Skin epidermis (tissue), 12 donors: ENCODE data around the gene TMCO4.
A peak's percentile ranks its signal among the peaks of the same experiment; 100 is the strongest.

Experiments used
- H3K27ac ChIP-seq, 21 experiments: fragments of 200-600 bp; sonication (generic) in 11 of 21; one replicate each; pipeline ENCODE4 v1.5.0; 2020; ENCODE audit warnings: mild to moderate bottlenecking in 3 of 21, inconsistent platforms in 2 of 21, moderate library complexity in 2 of 21
- H3K4me3 ChIP-seq, 7 experiments: fragments of 200-600 bp; sonication (generic) in 2 of 7; one replicate each; pipeline ENCODE4 v1.5.0; 2020; ENCODE audit warnings: inconsistent platforms in 2 of 7, mild to moderate bottlenecking in 2 of 7, moderate library complexity in 1 of 7

The TMCO4 gene

GRCh38 chr1:19675797-19676196 lies 123.9 kb downstream of the TMCO4 start:
- Histone ChIP-seq H3K27ac (no peak overlapping the region), H3K4me3 (no peak overlapping the region)

DNA sequence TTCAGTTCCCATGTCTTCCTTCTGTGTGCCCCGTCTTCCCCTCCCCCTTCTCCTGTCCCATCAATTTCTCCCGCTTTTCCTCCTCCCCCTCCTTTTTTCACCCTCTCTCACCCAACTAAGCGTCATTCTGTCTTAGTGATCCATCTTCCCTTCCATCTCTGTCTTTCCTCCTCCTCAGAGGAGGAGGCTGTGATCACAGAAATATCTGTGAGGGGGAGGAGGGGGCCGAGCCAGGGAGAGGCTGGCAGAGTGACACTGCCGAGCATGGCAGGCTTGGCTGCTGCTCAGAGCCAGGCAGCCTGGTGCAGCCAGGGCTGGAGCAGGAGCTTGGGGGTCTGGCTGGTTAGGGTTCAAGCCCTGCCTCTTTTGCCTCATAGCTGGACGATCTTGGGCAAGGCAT lies 127.5 kb downstream of the TMCO4 start:
- H3K4me3 ChIP-seq = no peak overlapping the region
- no peak overlapping the region for H3K27ac ChIP-seq

DNA sequence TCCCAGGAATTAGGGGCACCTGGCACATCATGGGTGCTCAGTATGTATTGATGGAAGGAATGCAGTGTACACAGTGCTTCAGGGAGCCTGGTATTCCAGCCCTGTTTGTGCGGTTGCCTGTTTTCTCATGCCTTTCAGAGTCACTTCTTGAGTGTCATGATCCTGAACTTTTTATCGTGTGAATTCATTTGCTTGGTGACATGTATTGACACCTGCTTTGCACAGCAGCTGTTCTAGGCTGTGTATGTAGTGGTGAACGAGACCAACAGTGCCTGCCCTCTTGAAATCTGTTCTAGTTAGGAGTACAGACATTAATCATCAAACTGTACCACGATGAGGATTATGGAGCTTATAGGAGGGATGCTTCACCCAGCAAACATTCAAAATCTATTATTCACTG lies 128.9 kb downstream of the TMCO4 start:
- H3K27ac ChIP-seq = no peak overlapping the region

DNA sequence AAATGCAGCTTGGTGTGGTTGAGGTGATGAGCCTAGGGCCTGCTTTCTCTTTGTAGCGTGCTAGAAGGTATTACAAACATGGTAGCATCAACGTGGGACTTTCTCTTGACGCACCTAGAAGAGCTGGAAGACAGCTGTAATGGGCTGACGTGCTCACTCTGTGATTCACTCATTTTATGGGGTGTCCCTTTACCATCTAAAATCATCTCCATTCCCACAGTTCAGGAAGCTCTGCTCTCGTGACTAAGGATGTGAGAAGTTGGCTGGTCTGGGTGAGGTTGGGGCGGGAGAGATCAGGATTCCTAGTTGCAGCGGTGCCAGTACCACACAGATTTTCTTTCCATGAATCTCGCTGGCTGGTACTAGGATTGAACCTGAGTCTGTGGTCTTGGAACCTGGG lies 130.8 kb downstream of the TMCO4 start:
- no peak overlapping the region for H3K27ac ChIP-seq

More for the DNA sequence above, 128.9 kb downstream of the TMCO4 start:
- H3K4me3 ChIP-seq = no peak overlapping the region

DNA sequence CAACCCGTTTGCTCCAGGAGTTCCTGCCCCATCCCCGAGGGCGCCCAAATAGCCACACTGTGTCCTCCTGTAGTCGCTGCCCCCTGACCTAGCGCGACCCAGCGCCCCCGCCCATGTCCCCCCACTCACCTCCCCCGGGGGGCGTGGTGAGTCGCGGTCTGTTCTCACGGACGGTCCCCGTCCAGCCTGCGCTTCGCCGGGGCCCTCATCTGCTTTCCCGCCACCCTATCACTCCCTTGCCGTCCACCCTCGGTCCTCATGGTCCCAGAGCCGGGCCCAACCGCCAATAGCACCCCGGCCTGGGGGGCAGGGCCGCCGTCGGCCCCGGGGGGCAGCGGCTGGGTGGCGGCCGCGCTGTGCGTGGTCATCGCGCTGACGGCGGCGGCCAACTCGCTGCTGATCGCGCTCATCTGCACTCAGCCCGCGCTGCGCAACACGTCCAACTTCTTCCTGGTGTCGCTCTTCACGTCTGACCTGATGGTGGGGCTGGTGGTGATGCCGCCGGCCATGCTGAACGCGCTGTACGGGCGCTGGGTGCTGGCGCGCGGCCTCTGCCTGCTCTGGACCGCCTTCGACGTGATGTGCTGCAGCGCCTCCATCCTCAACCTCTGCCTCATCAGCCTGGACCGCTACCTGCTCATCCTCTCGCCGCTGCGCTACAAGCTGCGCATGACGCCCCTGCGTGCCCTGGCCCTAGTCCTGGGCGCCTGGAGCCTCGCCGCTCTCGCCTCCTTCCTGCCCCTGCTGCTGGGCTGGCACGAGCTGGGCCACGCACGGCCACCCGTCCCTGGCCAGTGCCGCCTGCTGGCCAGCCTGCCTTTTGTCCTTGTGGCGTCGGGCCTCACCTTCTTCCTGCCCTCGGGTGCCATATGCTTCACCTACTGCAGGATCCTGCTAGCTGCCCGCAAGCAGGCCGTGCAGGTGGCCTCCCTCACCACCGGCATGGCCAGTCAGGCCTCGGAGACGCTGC lies 133.9 kb downstream of the TMCO4 start:
- Histone ChIP-seq H3K27ac (no peak overlapping the region), H3K4me3 (peak overlapping the region in 1 of 7 experiments; percentile 35)

More for the DNA sequence above, 130.8 kb downstream of the TMCO4 start:
- no peak overlapping the region for H3K4me3 ChIP-seq

DNA sequence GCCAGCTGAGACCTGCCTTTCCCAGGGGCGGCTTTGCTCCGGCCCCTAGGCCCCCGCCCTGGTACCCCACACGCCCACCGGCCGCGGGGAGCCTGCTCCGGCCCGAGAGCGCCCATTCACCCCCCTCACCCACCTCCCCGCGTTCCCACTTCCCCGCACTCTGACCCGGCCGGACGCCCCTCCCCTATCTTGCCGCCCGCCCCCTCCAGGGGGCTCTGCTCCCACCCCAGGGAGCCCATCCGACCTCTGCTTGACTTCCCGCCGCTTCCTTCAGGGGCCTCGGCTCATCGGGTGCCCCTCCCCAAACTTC lies 134.6 kb downstream of the TMCO4 start:
- Histone ChIP-seq H3K27ac (no peak overlapping the region), H3K4me3 (peak overlapping the region in 2 of 7 experiments; percentile 23 to 35)

DNA sequence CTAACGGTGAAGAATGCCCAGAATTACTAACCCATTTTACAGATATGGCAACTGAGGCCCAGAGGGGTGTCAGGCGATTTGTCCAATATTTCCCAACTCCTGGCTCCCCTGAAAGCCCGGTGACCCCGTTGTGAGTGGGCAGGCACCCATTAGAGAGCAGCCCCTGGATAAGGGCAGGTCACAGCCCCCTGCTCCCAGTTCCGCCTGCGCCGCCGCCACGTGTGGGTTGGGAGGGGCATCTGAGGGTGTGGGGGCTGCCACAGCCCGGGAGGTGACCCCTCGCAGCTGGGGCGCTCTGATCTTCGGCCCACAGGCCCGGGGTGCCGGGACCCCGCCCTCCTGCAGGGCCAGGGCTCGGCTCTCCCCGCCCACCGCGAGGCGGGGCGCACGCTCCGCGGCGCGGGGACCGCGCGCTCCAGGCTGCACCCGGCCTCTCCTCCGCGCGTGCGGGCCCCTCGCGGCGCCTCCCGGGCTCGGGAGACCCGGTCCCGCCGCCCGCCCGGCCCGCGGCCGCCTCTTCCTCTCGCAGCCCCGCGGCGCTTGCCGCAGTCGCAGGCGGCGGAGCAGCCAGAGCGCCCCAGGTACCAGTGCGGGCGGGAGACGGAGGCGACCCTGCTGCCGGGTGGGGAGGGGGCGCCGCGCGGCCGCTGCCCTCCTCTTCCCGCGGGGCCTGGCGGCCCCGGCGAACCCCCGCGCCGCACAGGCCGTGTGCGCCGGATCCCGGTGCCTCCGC lies 135.1 kb downstream of the TMCO4 start, which contains the start of gene HTR6:
TSS of gene HTR6 (plus strand) at position 423 of the 733 bp plus-strand sequence. CDS start 879 bp downstream, outside the sequence.
- no peak within 1 kb of the TSS for H3K27ac ChIP-seq

GRCh38 chr1:19662313-19662712 lies 137.4 kb downstream of the TMCO4 start:
- H3K4me3 ChIP-seq = no peak overlapping the region
- no peak overlapping the region for H3K27ac ChIP-seq

More for the DNA sequence above, 135.1 kb downstream of the TMCO4 start, which contains the start of gene HTR6:
- peak within 1 kb of the TSS in 2 of 7 experiments; percentile 23 to 35 for H3K4me3 ChIP-seq

GRCh38 chr1:19661721-19662228 lies 137.9 kb downstream of the TMCO4 start:
- Histone ChIP-seq H3K4me3 (no peak overlapping the region), H3K27ac (no peak overlapping the region)

DNA sequence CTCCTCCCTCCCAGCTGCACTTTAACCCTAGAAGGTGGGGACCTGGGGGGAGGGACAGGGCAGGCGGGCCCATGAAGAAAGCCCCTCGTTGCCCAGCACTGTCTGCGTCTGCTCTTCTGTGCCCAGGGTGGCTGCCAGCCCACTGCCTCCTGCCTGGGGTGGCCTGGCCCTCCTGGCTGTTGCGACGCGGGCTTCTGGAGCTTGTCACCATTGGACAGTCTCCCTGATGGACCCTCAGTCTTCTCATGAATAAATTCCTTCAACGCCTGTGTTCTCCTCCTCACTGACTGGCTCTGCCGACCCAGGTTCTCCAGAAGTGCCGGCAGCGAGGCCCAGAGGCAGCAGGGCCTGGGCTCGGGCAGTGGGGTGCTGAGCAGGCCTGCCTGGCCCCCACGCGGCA lies 141.5 kb downstream of the TMCO4 start:
- H3K4me3 ChIP-seq = no peak overlapping the region

GRCh38 chr1:19657511-19657910 lies 142.2 kb downstream of the TMCO4 start:
- Histone ChIP-seq H3K27ac (no peak overlapping the region), H3K4me3 (no peak overlapping the region)

More for the DNA sequence above, 141.5 kb downstream of the TMCO4 start:
- H3K27ac ChIP-seq = no peak overlapping the region

GRCh38 chr1:19656780-19657466 lies 142.8 kb downstream of the TMCO4 start:
- H3K27ac ChIP-seq = no peak overlapping the region
- no peak overlapping the region for H3K4me3 ChIP-seq

DNA sequence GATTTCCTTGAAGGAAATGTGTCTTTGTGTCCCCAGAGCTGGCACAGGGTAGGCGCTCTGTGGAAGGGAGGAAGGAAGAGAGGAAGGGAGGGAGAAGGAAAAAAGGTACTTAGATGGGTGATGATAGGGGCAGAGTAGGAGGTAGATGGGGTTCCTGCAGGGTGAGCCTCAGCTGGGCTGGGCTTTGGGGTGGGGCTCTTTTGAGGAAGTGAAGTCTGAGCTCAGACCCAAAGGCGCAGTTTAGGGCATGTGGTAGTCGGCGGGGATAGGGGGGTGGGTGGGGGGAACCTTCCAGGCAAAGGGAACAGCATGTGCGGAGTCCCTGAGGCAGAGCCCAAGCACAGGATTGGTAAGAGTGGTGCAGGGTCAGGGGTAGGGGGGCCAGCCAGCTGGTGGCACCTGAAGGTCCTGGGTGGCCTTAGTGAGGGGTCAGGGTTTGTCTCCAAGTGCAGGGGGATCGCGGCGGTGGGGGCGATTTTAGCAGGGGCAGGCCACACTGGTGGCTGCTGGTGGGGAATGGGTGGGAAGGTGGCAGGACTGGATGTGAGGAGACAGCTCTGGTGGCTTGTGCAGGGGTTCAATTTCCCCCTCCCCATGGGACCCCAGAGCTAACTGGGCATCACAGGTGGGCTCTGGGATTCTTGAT lies 143.5 kb downstream of the TMCO4 start:
- Histone ChIP-seq H3K4me3 (no peak overlapping the region), H3K27ac (no peak overlapping the region)

DNA sequence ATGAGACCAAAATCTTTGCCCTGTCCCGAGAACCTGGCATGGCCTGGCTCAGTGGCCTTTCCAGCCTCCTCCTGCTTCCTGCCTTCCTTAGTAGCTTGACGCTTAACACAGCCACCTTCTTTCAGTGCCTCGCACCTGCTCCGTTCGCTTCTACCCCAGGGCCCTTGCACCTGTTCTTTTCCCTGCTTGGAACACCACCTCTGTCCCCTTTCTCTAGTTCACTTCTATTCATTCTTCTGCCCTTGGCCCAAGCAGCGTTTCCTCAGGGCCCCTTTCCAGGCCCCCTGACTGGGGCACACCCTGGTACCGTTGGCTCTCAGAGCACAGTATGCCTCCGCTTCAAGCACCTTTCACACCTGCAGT lies 144.0 kb downstream of the TMCO4 start:
- peak overlapping the region in 1 of 21 experiments; percentile 29 for H3K27ac ChIP-seq
- H3K4me3 ChIP-seq = no peak overlapping the region

DNA sequence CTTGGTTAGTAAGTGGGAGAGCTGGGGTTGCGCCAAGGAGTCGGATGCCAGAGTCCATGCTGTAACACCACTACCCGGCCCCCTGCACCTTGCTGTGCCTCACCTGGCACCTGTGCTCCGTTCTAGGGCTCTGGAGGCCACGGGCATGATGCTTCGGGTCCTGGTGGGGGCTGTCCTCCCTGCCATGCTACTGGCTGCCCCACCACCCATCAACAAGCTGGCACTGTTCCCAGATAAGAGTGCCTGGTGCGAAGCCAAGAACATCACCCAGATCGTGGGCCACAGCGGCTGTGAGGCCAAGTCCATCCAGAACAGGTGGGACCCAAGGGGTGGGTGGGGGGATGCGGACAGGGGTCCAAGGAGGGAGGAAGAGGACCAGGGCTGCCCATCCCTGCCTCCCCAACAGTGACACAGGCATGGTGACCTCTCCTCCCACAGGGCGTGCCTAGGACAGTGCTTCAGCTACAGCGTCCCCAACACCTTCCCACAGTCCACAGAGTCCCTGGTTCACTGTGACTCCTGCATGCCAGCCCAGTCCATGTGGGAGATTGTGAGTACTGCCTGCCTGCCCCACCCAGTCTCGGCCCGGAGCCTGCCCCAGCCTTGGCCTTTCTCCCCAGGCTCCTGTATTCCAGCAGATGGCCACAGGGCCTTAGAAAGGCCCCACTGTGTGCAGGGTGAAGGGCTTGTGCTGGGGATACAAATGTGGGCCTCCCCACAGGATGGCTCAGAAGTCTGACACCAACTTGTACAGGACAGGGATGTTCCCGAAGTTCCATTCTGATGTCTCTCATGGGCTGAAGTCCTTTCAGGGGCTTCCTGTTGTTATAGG lies 144.6 kb downstream of the TMCO4 start:
- peak overlapping the region in 1 of 21 experiments; percentile 29 for H3K27ac ChIP-seq
- H3K4me3 ChIP-seq = no peak overlapping the region

- no peak overlapping the region for H3K27ac ChIP-seq
Measured at GRCh38 chr1:19654386-19654785, 145.3 kb downstream of the TMCO4 start.

GRCh38 chr1:19651141-19651737 lies 148.5 kb downstream of the TMCO4 start:
- Histone ChIP-seq H3K4me3 (peak overlapping the region in 1 of 7 experiments; percentile 4), H3K27ac (peak overlapping the region in 15 of 21 experiments; percentile 22 to 82 (median 66))

More at GRCh38 chr1:19654386-19654785, 145.3 kb downstream of the TMCO4 start:
- no peak overlapping the region for H3K4me3 ChIP-seq
